AG09309 (cell line): ENCODE data around the gene FGA.

Experiments used
- DNase-seq: peaks from one replicate; pipeline ENCODE4 v3.0.0-alpha.2; 2010; ENCODE audit warnings: low read depth
- H3K4me3 ChIP-seq: 2 replicates; pipeline ENCODE4 v1.5.1; 2011; ENCODE audit warnings: mild to moderate bottlenecking, low read depth, low read length, moderate library complexity; ENCODE audit not compliant: control insufficient read depth
- TF ChIP-seq, protein P1 (sequence below): IDR thresholded peaks from 2 replicates; pipeline ENCODE4 v1.5.1; 2011; ENCODE audit warnings: mild to moderate bottlenecking, low read depth, low read length, inconsistent platforms; ENCODE audit not compliant: insufficient read depth, control insufficient read depth; ENCODE audit errors: missing control alignments

The FGA gene

DNA sequence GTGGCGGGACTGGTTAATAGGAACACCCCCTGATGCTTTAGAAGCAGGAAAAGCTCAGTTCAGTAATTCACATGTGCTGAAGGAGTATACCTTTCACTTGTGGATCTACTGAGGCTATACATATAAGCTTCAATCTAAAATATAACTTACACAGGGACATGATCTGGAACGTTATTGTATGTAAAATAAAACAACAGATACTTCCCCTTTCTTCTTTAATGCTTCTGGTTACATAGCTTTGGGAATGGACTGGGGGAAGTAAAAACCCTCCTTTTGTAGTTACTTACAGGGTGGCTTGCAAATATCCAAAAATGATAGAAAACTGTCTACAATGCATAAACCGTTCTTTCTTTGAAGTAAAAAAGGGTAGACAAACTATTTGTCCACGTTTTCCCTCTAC is 20.0 kb upstream of the FGA start:
- no peak for DNase-seq
- no peak overlapping the region for H3K4me3 ChIP-seq
- TF ChIP-seq, protein P1, sequence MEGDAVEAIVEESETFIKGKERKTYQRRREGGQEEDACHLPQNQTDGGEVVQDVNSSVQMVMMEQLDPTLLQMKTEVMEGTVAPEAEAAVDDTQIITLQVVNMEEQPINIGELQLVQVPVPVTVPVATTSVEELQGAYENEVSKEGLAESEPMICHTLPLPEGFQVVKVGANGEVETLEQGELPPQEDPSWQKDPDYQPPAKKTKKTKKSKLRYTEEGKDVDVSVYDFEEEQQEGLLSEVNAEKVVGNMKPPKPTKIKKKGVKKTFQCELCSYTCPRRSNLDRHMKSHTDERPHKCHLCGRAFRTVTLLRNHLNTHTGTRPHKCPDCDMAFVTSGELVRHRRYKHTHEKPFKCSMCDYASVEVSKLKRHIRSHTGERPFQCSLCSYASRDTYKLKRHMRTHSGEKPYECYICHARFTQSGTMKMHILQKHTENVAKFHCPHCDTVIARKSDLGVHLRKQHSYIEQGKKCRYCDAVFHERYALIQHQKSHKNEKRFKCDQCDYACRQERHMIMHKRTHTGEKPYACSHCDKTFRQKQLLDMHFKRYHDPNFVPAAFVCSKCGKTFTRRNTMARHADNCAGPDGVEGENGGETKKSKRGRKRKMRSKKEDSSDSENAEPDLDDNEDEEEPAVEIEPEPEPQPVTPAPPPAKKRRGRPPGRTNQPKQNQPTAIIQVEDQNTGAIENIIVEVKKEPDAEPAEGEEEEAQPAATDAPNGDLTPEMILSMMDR = no peak

GRCh38 chr4:154609532-154609931 is 19.0 kb upstream of the FGA start:
- TF ChIP-seq, protein P1 = no peak
- H3K4me3 ChIP-seq = no peak overlapping the region
- DNase-seq = no peak

DNA sequence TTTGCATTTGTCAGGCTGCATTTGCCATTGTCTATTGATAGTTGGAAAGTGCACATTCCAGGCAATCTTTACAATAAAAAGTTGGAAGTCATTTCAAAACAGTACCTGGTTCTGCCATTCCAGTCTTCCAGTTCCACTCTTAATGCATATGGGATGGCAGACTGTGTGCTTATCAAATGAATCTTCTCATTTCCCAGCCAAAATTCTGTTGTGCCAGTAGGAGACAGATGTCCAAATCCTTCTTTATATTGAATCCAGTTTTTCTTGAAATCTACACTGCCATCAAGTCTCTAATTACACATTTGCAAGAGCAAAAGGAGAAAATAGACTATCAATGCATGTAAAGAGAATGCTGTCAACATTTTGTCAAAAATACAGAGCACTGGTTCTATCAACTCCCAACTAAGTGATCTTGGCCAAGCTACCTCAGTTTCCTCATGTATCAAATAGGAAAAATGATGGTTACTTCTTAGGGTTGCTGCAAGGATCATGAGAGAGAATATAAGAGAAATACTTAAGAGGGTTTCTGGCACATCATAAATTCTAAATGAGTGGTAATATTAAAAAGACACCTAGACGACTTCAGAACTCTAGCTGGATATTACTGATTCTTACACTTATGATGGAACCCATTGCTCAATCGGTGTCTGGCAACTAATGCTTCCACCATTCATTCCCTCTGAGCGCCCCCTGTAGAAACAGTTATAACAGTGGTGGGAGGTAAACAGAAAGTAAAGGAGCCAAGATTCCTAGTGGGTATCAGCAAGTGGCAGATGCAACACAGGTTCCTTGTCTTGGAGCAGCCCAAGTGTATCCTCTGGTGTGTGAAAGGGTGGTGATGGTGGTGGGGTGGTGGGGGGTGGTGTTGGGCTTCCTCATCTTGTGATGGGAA is 18.1 kb upstream of the FGA start:
- DNase-seq = no peak
- TF ChIP-seq, protein P1 = no peak
- no peak overlapping the region for H3K4me3 ChIP-seq

DNA sequence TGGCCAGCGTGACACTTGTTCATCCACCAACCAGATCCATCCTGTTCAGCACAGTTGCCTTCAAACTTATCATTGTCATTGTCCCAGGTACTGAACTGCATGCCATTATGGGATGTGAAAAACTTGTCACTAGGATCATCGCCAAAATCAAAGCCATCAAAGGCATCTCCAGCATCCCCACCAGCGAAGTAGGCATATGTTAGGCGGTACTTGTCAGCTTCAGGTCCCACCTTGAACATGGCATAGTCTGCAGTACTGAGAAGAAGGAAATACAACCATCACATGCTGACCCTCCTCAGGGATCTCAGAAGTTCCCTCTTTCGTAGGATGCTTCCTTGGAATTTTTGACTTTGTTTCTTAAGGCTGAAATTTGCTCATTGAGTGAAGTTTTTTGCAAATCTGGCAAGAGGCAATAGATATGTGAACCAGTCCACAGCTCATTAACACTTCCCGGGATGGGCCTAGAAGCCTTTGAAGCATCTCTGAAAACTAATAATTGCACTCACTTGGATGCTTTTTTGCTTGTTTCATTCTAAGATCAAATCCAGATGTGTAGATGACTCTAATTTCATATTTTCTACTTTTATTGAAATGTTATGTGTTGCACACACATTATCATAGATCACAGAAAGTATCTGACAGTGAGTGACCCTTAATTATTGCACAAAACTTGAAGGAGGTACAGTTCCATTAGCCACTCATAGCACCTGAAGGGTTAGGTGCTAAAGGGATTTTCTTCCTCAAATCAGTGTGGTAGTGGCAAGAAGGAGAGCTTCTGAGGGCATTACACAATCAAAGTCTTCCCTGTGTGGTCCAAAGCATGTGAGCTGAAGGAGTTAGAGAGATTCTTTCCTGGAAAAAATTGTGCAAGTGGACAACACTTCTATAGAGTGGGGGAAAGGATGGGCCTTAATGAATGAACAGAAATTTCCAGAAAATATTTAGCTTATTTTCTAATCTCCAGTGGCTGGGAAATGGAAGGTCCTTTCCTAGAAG is 16.5 kb upstream of the FGA start:
- no peak overlapping the region for H3K4me3 ChIP-seq
- TF ChIP-seq, protein P1 = no peak
- no peak for DNase-seq

- TF ChIP-seq, protein P1 = no peak
- H3K4me3 ChIP-seq = no peak overlapping the region
- no peak for DNase-seq
Observed at GRCh38 chr4:154604696-154605200, 14.2 kb upstream of the FGA start.
